Stimulated activated CD8-positive, alpha-beta memory T cell treated with anti-CD3 and anti-CD28 coated beads, Interleukin-15, amount 100 ng/mL, for 4 hours (primary cell): Measurements from ENCODE around the gene BARX2.

Source experiments
- DNase-seq, 2 donors: peaks; one replicate each; pipeline ENCODE4 v3.0.0-alpha.2; 2020; ENCODE audit warnings: low read depth in 2 of 2

BARX2 gene

DNA sequence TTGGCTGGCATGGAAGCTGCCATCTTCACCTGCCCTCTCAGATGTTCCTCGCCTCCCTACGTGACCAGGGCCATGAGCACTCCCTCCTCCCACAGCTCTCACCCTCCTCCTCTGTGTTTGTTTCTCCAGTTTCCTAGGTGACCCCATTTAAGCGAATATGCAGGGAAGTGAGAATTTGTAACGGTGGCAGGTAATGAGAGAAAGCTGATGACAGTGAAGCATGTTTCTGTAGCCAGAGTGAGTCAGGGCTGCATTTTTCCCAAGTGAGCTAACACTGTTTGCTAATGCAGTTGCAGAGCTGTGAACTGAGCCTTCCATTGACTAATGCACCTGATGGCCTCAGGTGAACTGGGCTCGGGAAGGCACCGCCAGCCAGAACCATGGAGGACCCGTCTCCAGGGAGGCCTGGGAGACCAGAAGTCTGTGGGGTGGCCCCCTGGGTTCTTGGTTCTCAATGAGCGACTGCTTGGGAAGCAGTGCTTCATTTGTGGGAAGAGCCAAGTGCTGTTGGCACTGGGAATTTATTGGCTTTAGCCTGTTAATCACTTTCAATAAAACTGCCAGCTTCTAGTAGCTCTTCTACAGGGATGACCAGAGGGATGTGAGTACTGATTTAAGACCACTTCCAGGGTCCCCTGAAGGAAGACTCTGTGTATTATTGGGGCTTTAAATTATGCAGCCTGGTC lies 64.5 kb downstream of the BARX2 start:
- DNase-seq = no peak

DNA sequence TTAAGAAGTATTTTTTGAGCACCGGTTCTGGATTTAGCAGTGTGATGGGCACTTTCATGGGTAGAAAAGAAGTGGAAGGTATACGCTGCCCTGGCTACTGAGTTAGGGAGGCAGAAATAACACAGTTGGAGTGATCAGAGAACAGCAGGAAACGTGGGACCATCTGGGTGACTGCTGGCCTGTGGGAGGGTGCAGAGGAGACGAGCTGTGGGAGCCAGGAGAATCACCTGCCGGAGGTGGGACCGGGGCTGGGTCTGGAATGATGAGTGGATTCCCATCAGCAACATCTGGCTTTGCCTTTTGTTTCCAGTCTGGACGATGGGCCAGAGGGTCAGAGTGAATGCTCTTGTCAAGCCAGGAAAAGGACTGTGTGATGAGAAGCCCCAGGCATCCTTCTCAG lies 66.5 kb downstream of the BARX2 start:
- DNase-seq = no peak

DNA sequence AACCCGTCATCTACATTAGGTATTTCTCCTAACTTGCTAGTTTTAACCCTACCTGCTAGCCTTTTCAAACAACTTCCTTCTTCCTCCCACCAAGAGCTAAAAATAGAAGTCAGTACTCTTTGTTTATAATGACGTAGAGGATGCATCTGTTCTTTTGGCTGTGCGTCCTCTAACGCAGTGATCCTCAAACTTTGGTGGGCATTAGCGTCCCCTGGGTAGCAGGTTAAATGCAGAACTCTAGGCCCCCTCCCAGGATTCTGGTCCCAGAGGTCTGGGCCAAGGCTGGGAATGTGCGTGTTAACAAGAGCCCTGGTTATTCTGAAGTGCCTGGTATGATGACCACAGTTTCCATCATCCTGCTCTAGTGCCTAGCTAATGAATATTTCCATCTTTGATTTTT lies 67.6 kb downstream of the BARX2 start:
- no peak for DNase-seq

DNA sequence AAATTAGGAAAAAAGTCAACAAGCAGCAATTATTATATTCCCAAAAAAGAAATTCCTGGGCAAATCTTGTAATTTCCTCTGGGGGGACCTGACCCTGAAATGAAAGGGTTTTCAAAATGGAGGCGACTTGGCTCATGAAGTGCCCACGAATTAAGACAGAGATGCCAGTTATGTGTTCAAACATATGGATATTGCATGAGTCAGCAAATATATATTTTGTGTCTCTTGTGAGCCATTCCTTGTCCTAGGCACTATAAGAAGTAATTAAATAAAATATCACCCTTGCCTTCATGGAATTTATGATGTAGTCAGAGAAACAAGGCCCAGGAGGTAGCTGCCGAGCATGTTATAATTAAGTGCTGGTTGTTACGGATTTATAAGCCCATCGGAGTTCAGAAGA lies 68.6 kb downstream of the BARX2 start:
- no peak for DNase-seq

DNA sequence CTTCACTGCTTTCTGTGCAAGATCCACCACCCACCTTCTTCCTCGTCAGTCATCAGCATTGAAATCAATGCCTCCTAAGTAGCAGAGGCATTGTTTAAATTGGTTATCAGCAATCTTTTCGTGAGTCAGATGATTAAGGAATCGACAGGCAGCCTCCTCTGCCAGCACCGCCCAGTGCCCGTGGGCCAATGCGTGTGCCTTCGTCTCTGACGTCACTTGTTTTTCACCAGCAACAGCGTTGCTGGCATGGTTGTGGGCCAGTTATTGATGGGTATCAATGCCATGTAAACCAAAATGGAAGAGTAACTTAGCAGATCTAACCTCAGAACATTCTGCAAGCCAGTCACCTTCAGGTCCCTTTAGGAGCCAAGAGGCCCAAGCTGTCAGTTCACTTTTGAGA lies 69.6 kb downstream of the BARX2 start:
- DNase-seq = no peak

DNA sequence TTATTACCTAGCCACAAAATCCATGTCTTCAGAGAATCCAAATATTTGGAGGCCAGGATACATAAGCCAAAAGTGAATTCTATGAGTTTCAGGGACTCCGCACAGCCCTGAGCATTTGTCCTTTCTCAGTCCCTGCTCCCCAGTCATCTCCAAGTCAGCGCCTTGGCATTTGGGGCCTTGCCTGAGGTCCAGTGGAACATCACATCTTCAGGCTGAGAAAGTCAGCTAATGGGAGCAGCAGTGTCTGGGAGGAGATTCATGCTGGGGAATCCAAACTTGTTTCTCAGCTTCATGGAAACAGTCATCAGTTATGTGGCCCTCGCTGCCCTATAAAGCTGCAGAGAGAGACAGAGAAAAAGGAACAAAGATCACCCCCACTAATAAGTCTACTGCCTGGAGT lies 70.9 kb downstream of the BARX2 start:
- DNase-seq = no peak

DNA sequence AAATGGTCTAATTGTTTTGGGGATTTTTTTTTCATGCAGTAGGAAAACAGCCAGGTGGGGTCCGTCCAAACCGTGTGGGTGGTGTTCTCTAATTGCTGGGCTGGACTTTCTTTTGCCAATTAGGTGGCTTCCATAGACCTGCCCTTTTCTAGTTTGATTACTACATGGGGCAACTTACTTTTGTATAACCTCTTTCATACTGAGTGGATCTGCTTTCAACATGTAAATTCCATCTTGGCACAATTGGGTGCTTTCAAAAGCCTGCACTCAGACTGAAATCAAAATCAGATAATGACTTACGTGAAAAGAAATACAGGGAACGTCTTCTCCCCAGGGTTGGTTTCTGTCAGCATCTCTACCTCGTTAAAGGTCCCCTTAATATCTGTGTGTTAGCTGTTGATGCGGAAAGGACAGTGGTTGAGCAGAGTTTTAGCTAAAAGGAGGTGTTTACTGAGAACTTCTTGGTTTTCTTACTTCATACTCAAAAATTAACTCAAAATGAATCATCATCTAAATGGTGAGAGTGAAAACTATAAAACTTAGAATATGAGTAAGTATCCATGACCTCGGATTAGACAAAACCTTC lies 72.1 kb downstream of the BARX2 start:
- no peak for DNase-seq

DNA sequence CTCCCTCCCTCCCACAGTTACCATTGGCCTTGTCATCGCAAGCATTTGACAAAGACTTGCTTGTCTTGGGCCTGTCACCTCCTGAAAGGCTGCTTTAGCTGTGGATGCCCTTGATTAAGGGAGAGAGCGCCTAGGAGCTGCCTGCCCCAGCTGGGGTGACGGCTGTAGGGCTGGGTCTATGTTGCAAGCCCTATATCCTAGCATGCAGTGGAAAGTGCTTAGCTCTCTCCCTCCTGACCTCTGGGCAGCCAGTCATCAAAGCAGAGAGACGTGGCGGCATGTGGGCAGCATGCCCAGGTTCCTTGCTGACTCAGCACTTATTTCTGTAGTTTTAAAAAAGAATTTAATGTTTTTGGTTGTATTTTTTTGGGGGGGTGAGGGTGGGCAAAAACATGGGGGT lies 75.9 kb downstream of the BARX2 start:
- no peak for DNase-seq

DNA sequence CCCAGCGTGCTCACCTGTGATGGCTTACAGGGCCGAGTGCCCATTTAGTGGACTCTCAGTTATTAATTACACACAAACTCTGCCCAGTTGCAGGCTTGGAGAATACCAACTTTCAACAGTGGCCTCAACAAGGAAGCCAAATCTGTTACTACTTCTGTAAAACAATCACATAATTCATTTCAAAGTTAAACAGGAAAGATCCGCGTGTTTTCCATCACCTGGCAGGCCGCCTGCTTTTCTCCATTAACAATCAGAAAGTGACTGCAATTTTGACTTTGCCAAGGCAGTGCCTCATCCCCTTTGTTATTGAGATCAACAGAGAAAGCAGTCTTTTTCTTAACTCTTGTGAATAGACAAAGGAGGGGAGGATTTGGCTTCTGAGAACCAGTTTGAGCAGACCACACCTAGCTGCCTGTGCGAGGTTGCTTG lies 77.7 kb downstream of the BARX2 start:
- DNase-seq = no peak

DNA sequence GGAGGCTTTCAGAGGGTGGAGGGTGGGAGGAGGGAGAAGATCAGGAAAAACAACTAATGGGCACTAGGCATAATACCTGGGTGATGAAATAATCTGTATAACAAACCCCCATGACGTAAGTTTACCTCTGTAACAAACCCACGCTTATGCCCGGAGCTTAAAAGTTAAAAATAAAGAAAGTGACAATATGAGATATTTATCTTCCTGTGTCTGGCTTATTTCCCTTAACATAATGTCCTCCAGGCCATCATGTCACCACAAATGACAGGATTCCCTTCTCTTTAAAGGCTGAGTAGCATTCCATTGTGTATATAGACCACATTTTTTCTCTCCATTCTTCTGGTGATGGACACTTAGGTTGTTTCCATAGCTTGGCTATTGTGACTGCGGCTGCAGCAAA lies 79.5 kb downstream of the BARX2 start:
- DNase-seq = no peak

DNA sequence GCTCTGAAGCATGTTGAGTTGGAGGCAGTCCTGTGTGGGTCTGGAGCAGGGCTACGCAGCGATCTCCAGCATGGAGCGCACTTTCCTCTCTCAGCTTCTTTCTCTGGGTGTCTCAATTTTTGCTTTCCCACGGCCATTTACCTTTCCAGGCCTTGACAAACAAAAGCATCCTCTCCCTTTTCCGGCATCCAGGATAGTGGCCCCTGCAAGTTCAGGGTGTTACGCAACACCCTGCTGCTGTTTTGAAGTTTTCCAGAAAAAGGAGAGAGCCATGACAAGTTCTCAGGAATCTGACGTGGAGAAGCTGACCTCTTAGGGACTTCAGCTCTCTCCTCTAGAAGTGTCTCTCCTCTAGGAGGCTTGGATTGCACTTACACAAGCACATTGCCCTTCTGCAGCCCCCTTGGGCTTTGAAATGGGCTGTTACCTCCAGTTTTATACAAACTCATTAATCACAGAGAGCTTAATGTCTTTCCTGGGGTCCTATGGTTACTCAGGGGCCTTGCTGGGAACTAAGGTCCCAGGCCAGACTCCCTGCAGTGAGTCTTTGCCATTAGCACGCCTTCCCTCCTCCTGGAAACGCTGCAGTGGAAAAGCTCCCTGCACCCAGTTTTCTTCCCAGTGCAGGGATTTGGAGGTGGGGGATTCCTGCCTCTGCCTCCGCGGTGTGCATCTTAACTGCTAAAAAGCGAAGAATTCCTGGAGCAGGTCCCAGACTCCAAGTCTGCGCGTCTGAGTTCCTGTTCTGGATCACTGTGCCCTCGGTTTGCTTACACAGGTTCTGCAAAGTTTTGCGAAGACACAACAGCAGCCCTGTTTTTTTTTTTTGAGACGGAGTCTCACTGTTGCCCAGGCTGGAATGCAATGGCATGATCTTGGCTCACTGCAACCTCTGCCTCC lies 80.4 kb downstream of the BARX2 start:
- no peak for DNase-seq

DNA sequence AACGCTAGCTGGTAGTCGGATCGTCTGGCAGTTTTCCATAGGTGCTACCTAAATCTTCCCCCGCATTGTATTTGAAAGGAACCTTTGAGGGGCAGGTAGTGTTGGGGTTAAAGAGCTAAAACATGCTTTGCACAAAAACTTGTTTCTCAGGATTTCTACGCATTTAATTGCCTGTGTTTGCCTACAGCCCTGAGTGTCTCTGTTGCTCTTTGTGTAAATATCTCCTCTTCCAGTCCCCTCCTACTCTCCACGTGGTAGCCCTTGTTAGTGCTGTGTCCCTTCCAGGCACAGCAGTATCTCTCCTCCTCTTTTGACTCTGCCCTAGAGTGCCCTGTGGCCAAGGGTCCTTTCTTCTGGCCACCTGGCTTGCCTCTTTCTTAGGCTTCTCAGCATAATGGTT lies 81.7 kb downstream of the BARX2 start:
- DNase-seq = no peak

DNA sequence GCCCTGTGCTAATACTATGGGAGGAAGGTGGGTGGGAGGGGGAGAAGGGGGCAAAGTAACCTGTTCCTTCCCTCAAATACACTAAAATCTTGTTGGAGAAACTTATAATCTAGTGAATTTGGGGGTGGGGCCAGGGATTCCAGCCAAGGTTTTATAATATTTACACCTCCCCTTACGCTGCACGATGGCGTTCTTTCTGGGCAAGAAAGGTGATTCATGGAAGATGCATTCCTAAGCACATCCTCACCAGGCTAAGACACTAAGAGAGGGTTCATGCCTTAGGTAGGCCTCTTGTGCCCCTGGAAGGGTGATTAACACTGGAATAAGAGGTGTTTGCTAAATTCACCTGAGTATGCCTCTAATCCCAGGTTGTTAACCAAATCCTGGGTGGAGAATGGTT lies 82.6 kb downstream of the BARX2 start:
- DNase-seq = no peak

DNA sequence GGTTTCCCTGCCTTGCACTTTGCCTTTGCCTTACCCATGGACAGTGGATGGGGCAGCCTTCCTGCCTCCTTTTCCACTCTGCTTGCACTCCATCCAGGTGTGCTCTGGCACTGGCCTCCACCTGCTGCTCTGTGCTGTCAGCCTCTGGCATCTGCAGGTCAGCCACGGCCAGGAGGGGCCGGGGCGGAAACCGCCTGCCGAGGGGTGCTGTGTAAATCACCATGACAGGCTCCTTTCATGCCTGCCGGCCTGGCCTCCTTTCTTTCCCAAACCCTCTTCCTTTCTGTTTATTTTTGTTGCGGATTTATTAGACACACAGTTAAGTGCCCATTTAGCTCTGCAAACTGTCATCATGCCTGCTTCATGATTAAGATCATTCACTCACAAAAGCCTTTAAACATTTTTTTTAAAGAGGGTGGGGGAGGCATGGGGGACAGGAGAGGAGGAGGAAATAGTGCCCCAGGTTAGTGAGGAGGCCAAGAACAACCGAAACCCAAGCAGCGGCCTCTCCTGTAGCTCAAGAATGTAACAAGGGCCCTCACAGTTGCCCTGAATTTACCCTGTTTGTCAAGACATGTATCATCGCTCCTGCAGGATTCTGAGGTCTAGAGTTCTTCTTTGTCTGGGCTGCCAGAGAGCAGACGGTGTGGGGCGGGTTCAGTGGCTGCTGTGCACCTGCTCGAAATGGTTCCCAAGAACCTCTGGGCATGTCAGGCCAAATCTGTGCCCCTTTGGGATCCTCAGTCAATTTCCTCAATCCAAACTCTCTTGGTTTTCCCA lies 83.3 kb downstream of the BARX2 start:
- no peak for DNase-seq

DNA sequence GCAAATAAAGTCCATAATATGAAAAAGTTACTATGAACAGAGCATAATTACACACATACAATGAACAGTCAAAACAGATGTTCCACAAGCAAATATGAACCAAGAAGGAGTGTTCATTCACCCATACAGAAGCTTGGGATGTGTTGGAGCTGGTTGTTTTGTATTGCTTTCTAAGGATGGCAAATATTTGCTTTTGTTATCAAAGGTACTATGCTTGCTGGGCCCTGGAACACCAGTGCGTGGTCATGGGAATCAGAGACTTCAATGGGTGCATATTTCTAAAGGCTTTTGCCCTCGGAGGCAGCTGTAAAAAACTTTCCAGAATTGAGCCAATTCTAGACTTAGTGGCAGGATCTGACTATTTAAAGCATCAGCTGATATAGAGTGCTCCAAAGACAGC lies 85.1 kb downstream of the BARX2 start:
- no peak for DNase-seq

DNA sequence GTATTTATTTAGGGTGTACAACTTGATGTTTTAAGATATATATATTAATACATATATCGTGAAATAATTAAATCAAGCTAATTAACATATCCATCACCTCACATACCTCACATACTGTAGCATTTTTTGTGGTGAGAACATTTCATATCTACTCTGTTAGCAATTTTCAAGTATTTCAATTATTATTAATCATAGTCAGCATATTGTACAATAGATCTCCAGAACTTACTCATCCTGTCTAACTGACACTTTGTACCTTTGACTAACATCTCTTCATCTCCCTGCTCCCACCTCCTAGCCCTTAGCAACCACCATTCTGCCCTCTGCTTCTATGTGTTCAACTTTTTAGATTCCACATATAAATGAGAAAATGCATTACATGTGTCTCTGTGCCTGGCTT lies 108.4 kb downstream of the BARX2 start:
- DNase-seq = no peak

DNA sequence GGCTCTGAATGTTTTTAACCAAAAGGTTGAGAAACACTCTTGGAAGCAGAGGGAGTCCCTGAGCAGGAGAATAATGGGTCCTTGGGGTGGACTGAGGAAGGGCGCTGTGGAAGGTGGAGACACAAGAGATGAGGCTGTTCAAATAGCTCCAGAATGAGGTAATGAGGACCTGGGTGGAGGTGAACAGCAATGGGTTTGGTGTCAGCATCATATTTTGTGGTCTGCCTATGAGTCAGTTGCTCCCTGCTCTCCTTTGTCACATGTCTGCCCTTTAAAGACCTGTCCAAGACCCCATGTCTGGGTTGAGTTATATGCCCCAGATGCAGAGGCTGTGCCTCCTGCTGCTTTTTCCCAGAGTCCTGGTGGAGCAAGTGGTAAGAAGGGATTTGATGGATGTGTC lies 113.6 kb downstream of the BARX2 start:
- DNase-seq = no peak

DNA sequence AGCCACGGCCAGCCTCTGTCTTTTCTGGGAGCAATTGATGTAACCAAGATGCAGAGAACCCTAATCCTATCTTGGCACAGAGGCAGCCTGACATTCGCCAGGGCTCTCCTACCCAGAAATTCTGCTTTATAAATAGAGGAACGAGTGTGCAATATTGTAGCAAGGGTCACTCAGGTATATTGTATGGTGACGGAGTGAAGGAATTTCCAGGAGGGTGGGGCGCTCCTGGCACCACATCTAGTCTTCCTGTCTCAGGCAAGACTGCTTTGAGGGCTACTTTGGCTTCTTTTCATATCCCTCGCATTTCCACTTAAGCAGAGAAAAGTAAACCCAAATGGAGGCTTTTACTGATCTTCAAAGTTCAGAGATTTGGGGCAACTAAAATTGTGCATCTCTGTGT lies 114.4 kb downstream of the BARX2 start:
- DNase-seq = no peak

DNA sequence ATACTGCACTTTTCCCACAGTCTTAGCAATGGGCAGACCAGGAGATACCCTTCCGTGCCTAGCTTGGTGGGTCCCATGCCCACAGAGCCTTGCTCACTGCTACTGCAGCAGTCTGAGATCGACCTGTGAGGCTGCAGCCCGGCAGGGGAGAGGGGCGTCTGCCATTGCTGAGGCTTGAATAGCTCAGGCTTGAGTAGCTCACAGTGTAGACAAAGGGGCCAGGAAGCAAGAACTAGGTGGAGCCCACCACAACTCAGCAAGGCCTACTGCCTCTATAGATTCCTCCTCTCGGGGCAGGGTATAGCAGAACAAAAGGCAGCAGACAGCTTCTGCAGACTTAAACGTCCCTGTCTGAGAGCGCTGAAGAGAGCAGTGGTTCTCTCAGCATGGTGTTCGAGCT lies 118.1 kb downstream of the BARX2 start:
- no peak for DNase-seq
